Activated CD4-positive, alpha-beta T cell treated with anti-CD3 and anti-CD28 coated beads, Interleukin-2, amount 50 U/mL, for 24 hours (primary cell): Measurements from ENCODE around the gene GPR3.

ENCODE experiments used
- DNase-seq, 2 donors: peaks; one replicate each; pipeline ENCODE4 v3.0.0-alpha.2; 2020; ENCODE audit warnings: low read depth in 1 of 2, low spot score in 1 of 2

The GPR3 gene

DNA sequence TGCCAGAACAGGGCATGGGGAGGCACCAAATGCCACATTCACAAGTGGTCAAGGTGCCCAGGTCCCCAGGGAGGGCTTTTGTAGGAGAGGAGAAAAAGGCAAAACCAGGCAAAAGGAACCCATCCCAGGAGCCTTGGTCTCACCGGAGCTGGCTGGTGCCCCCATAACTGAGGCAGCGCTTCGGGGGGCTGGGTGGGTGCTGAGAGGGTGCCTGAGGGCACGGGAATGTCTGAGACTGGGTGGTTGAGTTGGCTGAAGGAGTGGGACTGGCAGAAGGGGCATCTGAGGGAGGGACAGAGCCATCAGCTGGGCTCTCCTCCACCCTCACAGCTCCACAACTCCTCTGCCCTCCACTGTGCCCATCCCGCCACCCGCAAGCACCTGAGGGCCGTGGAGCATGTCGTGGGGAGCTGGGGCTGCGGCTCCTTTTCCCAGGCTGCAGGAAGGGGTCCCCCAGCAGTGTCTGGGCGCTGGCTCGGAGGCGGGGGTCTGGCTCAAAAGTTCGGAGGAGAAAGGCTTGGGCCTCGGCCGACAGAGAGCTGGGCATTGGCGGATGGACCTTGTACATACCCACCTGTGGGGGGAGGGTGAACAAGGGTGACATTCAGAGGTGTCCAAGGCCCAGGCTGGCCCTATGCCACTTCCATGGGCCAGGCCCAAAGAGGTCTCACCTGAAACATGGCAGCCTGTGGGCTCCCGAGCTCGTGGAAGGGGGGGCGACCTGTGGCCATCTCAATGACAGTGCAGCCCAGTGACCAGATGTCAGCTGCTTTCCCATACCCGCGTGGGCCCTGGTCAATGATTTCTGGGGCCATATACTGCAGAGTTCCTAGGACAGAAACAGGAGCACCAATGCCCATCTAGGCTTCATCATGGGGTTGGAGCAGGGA, 34.1 kb upstream of the GPR3 start:
- no peak for DNase-seq

DNA sequence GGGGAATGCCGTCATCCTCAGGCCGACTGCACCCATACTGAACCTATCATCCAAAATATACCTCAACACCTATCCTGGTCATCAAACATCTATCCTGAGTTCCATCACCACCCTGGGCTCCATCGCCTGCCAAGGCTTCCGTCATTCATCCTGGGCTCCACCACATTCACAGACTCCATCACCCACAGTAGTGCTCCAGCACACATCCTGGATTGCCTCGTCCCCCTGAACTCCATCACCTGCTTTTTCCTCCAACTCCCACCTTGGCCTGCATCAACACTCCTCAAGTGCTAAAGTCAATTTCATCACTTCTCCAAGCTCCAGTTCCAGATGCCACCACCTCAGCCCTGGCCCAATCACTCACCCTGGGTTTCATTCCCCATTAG, 33.5 kb upstream of the GPR3 start:
- DNase-seq: no peak

DNA sequence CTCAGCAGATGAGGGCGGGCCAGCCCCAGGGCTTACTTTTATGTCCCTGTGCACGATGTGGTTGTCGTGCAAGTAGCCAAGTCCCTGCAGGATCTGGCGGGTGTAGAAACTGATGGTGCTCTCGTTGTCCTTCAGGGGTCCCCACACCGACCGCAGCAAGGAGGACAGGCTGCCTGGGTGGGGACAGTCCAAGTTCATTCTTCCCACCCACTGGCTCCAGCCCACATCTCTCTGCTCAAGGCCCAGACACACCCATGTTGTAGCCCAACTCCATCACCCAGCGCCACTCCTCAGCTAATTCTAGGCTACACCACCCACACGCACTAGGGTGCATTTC, 32.6 kb upstream of the GPR3 start:
- no peak for DNase-seq

DNA sequence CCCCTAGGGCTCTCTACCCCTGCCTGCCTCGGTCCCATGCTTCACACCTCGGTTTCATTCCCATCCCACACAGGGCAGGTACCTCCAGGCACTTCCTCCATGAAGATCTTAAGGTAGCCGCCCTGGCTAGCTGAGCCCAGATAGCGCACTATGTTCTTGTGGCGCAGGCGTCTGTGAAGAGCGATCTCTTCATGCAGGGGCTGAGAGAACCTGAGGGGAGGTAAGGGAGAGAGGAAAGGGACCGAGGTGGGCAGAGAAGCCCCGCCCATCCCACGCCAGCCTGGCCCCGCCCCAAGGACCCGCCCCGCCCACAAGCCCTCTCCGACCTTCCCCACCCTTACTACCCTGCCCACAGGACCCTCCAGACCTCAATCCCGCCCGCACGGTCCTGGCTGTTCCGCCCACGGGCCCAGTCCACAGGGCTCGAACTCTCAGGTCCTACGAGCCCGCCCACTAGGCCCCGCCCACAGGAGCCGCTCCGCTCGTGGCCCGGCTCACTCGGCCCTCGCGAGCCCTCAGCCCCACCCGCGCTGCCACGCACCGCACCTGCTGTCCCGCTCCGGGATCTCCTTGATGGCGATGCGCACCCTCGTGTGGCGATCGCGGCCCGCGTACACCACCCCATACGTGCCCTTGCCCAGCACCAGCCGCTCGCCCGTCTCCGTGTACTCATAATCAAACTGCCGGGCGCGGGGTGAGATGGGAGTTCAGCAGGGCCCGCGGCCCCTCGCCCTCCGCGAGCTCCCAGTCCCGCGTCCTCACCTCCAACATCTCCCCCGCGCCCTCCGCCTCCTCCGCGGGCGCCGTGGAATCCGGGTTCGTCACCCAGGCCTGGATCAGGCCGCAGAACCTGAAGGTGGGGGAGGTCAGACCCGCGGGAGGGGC, 32.0 kb upstream of the GPR3 start:
- no peak for DNase-seq

DNA sequence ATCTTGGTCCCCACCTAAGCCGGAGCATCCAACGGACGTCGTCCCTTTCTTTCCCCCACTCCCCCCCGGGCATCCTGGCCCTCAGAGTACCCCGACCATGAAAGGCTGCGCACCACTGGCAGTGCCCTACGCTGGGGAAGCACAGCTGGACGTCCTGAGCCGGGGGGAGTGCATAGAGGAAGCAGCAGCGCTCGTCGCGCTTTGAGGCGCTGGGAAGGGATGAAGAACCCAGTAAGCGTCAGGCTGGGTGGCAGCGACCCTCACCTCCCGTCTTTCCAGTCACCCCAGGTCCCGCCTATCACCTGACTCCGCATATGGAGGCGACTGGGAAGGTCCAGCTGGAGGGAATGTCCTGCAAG, 31.4 kb upstream of the GPR3 start:
- no peak for DNase-seq

DNA sequence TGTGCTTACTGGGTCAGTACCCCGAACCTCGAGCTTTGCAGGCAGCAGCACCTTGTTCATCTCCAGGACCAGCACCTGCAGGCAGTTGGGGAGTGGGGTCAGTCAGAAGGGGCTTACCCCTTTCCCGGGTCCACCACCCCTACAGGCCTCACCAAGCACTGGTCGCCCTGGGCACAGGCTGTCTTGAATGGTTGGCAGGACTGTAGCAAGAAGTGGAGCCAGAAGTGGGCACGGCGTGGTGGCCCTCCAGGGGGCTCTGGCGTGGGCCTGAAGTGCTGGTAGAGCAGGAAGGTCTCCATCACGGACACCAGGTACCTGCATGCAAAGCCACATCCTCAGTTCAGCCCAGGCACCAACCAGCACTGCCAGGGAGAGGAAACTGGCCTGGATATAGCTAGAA, 30.9 kb upstream of the GPR3 start:
- DNase-seq: no peak

DNA sequence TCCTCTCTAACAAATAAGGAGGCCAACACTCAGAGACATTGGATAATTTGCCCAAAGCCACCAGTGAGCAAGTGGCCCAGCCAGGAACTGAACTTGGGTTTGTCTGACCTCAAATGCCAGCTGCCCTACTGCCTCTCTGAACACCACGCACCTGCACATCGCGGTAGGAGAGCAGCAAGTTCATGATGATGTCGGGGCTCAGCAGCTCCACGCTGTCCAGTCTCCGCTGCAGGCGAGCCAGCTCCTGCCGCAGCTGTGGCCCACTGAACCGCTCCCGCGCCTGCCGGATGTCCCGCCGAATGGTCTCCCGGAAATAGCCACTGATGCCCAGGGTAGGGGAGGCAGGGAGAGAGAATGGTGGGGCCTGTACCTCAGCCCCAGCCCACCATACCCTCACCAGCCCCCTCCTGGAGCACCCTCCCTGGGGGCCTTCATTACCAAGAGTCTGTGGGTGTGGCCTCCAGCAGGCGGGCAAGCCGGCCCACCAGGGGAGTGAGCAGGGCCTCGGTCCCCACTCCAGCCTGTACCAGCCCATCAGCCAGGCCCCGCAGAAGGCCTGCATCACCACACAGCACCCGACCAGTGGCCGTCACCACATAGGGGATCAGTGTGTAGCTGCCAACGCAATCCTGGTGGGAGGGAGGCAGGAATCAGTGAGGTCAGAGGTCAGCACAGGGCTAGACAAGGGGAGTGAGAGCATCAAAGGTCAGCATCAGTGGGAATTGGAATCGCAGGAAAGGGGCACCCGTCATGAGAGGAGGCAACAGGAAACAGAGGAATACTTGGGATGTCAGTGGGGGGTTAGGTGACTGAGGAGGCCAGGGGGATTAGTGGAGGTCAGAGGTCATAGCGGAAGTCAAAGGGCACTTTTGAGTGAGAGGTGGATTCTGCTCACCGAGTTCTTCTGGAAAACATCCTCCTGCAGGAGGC, 28.4 kb upstream of the GPR3 start:
- no peak for DNase-seq

DNA sequence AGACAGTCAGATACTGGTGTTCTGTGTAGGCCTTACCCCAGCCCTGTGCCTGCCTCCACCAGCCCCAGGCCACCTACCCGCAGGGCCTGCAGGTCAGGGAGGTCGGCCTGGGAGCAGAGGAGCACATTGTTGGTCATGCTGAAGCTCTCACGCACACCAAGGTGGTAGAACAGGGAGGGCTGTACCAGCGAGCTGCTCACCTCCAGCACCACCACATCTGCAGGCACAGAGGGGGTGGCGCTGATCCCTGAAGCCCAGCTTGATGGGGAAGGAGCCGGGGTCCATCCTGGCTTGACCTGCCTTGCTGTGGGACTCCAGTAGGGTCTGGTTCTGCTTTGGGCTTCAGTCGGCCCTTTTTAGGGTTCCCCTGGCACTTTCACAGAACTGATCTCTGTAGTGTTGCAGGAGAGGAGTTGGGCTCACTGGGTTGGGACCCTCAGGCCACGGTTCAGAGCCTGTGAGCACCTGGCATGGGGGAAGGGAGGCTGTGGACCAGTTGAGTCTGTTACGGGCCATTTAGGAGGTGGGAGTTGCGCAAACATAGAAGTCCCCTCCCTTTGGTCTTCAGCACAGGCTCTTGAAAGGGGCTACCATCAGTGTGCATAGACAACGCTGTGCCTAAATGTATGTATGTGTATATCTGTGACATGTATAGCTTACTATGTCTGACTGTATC, 27.6 kb upstream of the GPR3 start:
- DNase-seq: no peak

DNA sequence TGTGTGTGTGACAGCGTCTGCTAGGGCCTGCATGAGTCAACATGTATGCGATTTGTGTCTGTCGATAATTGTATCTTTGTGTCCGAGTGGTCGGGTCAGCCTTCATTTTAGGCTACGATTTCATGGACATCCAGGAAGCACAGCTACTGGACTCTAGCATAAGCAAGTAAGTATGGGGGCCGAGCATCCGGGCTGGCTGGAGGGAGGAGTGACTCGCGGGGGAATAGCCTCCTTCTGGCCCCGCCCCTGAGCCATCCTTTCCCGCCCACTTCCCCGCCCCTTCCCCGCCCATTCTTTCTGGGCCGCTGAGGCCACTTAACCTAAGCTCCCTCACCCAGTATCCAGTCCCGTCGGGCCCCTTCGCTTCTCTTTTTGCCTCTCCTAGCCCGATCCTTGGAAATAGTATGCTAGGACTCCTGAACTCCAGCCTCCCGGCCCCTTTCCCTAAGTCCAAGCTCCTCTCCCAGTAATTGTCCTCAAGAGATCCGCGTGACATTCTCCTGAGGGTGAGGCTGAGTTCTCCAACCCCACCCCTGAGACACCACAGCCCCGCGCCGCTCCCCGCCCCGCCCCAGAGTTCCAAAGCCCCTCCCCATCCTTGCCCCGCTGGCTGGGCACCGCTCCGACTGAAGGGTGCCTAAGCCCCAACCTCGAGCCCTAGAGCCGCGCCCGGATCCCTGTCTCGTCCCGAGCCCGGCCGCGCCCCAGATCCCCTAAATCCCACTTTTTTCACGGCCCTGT, 26.9 kb upstream of the GPR3 start:
- peak; percentile 62 to 71 for DNase-seq

DNA sequence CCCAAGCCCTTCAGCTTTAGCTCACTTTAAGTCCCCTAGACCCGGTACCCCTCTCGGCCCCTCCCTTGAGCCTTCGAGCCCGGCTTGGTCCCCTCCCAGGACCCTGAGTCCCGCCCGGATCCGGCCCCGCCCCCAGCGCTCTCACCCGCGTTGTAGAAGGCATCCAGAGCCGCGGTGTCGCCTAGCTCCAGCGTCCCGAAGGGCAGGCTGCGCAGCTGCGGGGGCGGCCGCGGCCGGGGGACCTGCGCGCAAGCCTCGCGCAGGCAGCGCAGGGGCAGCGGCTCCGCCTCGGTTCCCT, 26.4 kb upstream of the GPR3 start:
- peak; percentile 43 to 53 for DNase-seq

DNA sequence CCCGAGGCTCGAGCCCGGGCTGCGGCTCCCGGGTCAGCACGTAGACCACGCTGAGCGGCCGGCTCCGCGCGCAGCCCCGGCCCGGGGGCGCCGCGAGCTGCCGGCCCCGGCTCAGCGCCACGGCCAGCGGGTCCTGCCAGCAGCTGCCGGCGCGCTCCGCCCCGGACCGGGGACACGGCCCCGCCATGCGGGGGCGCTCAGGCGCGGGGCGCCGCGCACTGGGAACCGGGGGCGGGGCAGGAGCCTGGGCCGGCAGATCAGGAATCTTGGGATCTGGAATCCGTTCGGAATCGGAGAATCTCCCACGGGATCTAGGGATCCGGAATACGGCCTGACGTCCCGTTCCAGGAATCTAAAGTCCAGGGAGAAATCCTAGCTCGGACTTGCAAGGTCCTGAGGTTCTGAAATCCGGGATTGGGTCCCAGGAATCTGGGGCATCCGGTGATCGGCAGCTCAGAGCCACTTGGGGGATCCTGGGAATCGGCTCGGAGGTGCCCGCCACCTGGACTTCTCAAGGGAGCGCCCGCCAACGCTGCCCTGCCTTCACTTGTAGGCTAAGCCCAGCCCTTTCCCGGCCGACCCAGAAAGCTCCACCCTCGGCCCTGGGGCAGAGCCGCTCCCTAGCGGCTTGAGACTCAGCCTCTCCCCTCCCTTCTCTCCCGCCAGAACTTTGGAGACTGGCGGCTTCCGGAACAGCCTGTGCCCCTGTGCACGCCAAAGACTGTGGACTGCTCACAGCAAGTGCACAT, 25.8 kb upstream of the GPR3 start, which contains the start of gene MAP3K6:
Gene MAP3K6, minus strand, starts transcription at position 551 of the 749 bp plus-strand sequence. Its CDS starts 364 bp downstream, at position 187.
- DNase-seq: no peak

DNA sequence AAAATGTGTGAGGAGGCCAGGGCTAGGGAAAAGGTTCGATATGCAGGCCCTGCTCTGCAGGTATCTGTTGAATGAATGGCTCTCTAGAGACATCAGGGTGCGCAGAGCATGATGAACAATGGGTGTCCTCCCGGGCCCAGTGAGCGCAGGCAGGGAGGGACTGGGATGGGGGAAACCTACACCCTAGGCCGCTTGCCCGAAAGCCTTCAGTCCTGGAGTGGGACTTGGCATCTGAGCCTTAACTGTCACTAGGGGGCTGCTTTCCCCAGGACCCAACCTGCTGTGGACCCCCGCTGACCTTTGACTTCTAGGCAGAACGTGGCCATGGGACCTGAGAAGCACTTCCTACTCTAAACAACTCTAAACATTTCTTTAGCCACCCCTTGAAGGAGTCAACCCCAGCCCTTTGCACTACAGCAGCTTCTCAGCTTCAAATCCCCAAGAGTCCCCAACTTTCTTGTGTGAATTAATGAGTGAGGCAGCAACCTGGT, 25.2 kb upstream of the GPR3 start:
- DNase-seq: no peak

DNA sequence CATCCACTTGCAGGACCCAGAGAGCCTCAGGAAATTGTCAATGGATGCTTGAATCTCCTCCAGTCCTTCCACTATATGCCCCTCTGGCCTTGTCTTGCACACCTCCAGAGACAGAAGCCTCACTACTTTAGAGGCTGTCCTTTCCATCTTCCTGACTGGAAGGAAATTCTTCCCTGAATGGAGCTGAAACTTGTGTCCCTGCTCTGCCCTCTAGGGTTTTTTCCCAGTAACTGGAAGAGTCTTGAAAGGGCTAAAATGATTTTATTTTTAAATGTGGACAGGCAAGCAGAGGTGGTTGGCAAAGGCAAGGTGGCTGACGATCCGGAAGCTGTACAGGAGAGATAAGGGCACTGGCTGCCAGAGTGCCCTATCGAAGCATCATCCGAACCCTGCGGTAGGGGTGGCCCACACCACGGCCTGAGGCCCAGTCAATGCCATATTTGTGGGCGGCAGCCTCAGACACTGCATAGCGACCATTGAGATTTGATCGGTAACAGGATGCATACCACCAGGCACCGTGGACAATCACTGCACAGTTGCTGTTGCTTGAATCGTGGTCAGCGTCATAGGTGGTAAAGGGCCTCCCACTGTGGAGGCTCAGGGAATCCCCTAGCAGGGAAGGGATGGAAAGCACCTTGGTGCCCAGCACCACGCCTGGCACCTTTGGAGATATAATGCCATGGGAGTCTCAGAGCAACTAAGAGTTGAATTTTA, 23.4 kb upstream of the GPR3 start:
- no peak for DNase-seq

DNA sequence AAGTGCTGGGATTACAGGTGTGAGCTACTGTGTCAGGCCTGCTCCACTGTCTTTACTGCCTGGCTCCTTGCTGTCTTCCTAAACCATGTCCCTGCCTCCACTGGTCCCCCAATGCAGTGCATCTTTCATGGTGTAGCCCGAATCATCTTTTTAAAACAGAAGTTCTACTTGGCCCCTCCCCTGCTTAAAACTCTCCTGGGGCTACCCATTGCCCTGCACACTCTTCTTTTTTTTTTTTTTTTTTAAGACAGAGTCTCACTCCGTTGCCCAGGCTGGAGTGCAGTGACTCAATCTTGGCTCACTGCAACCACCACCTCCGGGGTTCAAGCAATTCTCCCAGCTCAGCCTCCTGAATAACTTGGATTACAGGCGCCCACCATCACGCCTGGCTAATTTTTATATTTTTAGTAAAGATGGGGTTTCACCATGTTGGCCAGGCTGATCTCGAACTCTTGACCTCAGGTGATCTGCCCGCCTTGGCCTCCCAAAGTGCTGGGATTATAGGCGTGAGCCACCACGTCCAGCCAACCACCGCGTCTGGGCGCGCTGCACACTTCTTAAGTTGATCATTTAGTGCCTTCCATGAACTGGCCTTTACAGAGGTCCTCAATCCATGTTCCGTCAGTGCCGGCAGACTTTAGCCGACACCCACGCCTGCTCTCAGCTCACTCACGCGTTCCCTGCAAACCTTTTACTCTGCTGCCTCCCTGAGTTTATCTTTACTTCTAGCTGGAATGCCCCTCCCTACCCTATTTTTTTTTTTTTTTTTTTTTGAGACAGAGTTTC, 20.2 kb upstream of the GPR3 start:
- no peak for DNase-seq

DNA sequence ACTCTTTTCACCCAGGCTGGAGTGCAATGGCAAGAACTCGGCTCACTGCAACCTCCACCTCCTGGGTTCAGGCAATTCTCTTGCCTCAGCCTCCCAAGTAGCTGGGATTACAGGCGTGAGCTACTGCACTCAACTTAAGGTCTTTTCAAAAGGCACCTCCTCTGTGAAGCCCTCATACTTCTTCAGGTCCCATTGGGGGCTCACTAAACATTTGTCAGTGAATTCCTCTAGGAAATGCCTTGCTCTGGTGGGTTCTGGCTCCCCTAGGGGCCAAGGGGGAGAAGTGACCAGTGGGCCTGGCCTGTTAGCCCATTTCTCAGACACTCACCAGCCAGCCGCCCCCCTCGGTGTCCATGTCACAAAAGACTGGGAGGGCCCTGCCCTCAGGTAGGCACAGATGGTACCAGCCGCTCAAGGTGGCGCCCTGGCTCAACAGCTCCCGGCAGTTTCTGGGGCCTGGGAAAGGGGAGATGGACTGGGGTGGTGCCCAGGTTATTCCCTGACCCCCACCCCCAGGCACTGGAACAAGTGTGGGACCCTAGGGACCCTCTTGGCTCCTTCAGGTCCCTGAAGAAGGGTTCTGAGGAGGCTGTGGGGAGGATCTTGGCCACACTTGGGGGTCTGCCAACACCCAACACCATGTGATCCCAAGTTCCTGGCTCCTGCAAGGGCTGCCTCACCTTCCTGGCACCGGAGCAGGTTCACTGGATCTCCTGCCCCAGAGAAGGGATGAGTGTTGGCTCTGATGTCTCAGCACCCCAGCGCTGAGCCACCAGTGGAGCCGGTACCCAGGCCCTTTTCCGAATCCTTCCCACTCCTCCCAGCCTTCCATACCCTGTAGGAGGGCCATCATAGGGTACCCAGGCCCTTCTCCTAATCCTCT, 19.4 kb upstream of the GPR3 start:
- DNase-seq: no peak

DNA sequence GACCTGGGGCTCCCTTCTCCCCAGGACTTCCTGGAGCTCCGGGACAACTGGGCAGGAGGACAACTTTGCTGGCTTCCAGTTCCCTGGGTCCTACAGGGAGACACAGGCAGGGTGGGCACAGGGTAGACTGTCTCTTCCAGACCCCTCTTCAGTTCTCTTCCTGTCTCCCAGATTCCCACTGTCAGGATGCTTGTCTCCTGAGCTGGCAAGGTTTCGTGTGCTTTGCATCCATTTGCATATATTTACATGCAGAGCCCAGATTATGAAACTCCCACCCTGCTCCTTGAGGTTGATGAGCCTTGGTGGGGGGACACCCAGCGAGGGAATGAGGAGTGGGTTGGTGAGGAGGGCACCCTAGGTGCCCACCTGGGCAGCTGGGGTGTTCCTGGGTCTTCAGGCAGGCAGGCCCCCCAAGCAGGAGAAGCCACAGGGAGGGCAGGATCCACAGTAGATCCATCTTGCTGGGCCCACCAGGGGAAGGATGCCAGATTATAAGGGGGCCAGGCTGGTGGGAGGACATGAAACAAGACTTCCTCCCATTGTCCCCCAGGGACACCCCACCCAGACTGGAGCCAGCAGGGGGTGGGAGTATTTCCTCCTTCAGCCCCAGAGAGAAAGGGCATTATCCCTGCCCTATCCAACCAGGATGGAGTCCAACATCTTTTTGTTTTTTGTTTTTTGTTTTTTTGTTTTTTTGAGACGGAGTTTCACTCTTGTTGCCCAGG, 17.9 kb upstream of the GPR3 start, which contains the start of gene FCN3:
Gene FCN3, minus strand, starts transcription at position 463 of the 725 bp plus-strand sequence. Its CDS starts 6 bp downstream, at position 457.
- DNase-seq: no peak
